ENCODE data around the gene MAP3K4.
"Not testable (repeated sequence)": the region's sequence is repeated elsewhere in the genome, so short reads cannot be mapped to it uniquely, and the experiment has no call there.

MAP3K4 gene

DNA sequence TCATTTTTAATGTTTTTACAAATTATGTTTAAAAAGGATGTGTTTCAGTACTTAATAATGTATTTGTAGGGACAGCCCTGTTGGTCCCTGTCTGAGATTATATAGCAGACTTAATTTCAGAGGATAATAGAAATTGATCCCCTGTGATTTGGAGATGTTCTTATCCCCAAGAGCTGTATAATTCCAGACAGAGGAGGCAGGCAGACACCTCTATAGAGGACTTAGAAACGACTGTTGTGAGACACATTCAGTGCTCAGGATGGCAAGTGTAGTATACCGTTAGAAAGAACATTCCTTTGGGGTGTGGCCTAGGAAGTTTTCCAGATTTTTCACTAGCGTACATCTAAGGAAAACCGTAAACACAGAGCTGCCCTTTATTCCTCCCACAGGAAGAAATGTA is 117.8 kb downstream of the MAP3K4 start:
- Histone ChIP-seq H3K9ac (ENCODE audit: low read length) (no peak overlapping the region), H3K9me3 (ENCODE audit: control insufficient read depth, insufficient read depth, low read depth, low read length) (no peaks in the 10 kb centered on the region), H3K27me3 (ENCODE audit: control insufficient read depth, insufficient read depth, low read length) (no peaks in the 10 kb centered on the region), H3K4me3 (ENCODE audit: low read depth, low read length) (no peak overlapping the region), H3K4me1 (ENCODE audit: control insufficient read depth, insufficient read depth, low read length) (no peaks in the 10 kb centered on the region), H3K27ac (ENCODE audit: low read depth, low read length) (no peak overlapping the region), H3K36me3 (ENCODE audit: control insufficient read depth, insufficient read depth, low read length) (peaks cover 96% of the 10 kb centered on the region)

DNA sequence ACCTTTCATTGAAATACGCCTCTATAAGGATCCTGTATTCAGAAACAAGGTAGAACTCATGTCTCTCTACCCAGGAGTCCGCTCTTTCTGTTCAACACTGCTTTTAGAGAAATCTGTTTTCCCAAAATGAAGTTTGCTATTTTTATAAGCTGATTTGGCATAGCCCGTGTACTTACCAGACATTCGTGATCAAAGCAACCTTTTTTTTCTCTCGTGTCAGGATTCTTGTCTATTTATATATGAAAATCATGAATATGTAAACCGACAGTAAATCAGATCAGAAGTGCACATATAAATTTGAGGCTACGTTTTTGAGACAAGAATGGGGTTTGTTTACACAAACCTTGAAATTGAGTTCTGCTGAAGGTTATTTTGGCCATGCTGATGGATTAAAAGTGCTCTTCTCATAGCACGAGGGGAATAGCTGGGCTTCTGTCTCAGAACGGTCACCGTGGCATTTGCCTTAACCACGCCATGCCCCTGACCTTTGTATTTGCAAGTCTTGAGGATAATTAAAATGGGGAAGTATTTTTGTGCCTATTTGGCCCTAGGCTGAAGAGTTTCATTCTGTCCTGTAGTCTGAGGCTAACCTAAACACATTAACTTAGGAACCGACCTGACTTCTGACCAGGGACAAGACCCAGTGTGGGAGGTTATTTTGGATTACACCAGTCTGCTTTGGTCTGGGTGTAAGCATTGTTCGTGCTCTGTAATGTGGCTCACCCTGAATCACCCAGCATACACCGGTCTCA is 118.6 kb downstream of the MAP3K4 start:
- H3K4me3 ChIP-seq (ENCODE audit: low read depth, low read length): no peak overlapping the region

DNA sequence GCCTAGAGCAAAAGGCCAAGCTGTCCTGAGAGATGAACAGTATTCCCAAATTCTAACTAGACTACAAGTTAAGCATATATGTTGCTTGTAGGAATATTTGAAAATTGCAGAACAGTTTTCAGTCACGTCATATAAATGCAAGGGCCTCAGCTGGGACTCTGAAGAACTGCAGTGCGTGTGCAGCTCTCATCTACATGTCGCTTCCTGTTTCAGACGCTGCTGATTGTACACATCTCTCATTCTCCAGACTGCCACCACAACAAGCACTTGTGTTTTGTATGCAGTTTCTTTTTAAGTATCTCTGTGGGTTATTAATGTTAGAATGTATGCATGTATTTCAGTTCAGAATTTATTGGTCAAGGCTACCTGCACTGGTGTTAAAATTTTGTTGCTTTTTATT is 119.7 kb downstream of the MAP3K4 start:
- no peaks in the 10 kb centered on the region for H3K27me3 ChIP-seq (ENCODE audit: control insufficient read depth, insufficient read depth, low read length)
- H3K4me1 ChIP-seq (ENCODE audit: control insufficient read depth, insufficient read depth, low read length): no peaks in the 10 kb centered on the region
- H3K9me3 ChIP-seq (ENCODE audit: control insufficient read depth, insufficient read depth, low read depth, low read length): no peaks in the 10 kb centered on the region
- no peak overlapping the region for H3K4me3 ChIP-seq (ENCODE audit: low read depth, low read length)
- H3K27ac ChIP-seq (ENCODE audit: low read depth, low read length): no peak overlapping the region
- peaks cover 99% of the 10 kb centered on the region for H3K36me3 ChIP-seq (ENCODE audit: control insufficient read depth, insufficient read depth, low read length)
- no peak overlapping the region for H3K9ac ChIP-seq (ENCODE audit: low read length)

More for the DNA sequence above, 118.6 kb downstream of the MAP3K4 start:
- no peaks in the 10 kb centered on the region for H3K9me3 ChIP-seq (ENCODE audit: control insufficient read depth, insufficient read depth, low read depth, low read length)
- no peaks in the 10 kb centered on the region for H3K27me3 ChIP-seq (ENCODE audit: control insufficient read depth, insufficient read depth, low read length)
- no peak overlapping the region for H3K9ac ChIP-seq (ENCODE audit: low read length)
- no peaks in the 10 kb centered on the region for H3K4me1 ChIP-seq (ENCODE audit: control insufficient read depth, insufficient read depth, low read length)
- H3K36me3 ChIP-seq (ENCODE audit: control insufficient read depth, insufficient read depth, low read length): peaks cover 98% of the 10 kb centered on the region
- H3K27ac ChIP-seq (ENCODE audit: low read depth, low read length): no peak overlapping the region

DNA sequence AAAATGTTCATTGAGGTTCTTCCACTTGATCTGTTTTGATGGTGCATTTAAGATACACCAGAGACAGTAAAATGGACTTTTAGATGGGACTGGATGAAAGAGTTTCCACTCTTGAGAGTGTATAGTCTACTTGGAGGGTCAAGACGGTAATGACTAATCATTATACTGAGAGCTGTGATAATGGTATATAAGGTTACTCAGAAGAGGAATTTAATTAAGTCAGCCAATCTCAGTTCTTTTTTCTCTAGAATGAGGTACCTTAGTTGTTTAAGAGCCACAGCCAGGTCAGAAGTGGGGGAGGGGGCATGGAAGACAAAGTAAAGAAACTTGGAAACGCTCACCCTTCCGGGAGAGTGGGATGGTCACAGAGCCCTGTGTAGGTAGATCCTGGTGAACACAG is 123.9 kb downstream of the MAP3K4 start:
- Histone ChIP-seq H3K9ac (ENCODE audit: low read length) (no peak overlapping the region), H3K27ac (ENCODE audit: low read depth, low read length) (no peak overlapping the region), H3K27me3 (ENCODE audit: control insufficient read depth, insufficient read depth, low read length) (no peaks in the 10 kb centered on the region), H3K36me3 (ENCODE audit: control insufficient read depth, insufficient read depth, low read length) (peaks cover 95% of the 10 kb centered on the region), H3K4me1 (ENCODE audit: control insufficient read depth, insufficient read depth, low read length) (no peaks in the 10 kb centered on the region), H3K4me3 (ENCODE audit: low read depth, low read length) (no peak overlapping the region), H3K9me3 (ENCODE audit: control insufficient read depth, insufficient read depth, low read depth, low read length) (no peaks in the 10 kb centered on the region)

DNA sequence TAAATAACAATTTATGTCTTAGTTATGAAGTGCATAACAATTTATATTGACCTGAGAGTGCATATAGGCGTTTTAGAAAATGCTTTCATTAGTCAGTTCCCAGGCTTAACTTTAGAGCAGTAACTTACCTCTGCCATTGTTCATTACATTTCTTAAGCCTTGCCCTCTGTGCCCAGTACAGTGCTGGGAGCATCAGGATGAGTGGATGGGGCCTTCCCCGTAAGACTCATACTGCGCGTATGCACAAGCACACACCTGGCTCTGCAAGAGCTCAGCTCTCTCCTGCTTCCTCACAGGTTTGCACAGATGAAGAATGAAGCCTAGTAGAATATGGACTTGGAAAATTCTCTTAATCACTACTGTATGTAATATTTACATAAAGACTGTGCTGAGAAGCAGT is 125.0 kb downstream of the MAP3K4 start:
- no peak overlapping the region for H3K4me3 ChIP-seq (ENCODE audit: low read depth, low read length)
- no peaks in the 10 kb centered on the region for H3K27me3 ChIP-seq (ENCODE audit: control insufficient read depth, insufficient read depth, low read length)
- no peak overlapping the region for H3K9ac ChIP-seq (ENCODE audit: low read length)
- H3K27ac ChIP-seq (ENCODE audit: low read depth, low read length): no peak overlapping the region
- no peaks in the 10 kb centered on the region; the same call in 1 of the 2 replicates for H3K9me3 ChIP-seq (ENCODE audit: control insufficient read depth, insufficient read depth, low read depth, low read length)
- peaks cover 92% of the 10 kb centered on the region for H3K36me3 ChIP-seq (ENCODE audit: control insufficient read depth, insufficient read depth, low read length)
- H3K4me1 ChIP-seq (ENCODE audit: control insufficient read depth, insufficient read depth, low read length): no peaks in the 10 kb centered on the region

DNA sequence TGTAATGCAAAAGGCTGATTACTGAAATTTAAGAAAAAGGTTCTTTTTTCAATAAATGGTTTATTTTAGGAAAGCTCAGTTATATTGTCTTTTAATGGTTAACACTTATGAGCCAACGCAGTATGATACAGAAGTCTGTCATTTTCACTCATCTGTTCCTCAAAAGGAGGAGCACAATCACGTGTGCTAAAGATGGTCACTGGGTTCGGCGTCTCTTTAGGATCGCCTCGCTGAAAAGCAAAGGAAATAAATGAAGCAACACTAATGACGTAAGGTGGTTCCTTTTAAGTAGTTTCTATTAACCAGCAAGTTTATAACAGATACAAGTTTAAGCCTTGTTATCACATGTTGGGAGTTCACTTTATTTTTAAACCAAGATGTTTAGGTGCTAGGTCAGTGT is 125.7 kb downstream of the MAP3K4 start:
- H3K9me3 ChIP-seq (ENCODE audit: control insufficient read depth, insufficient read depth, low read depth, low read length): no peaks in the 10 kb centered on the region; the same call in 1 of the 2 replicates
- no peak overlapping the region for H3K9ac ChIP-seq (ENCODE audit: low read length)
- H3K4me3 ChIP-seq (ENCODE audit: low read depth, low read length): no peak overlapping the region
- H3K4me1 ChIP-seq (ENCODE audit: control insufficient read depth, insufficient read depth, low read length): no peaks in the 10 kb centered on the region
- H3K27me3 ChIP-seq (ENCODE audit: control insufficient read depth, insufficient read depth, low read length): no peaks in the 10 kb centered on the region
- no peak overlapping the region for H3K27ac ChIP-seq (ENCODE audit: low read depth, low read length)
- peaks cover 84% of the 10 kb centered on the region for H3K36me3 ChIP-seq (ENCODE audit: control insufficient read depth, insufficient read depth, low read length)

DNA sequence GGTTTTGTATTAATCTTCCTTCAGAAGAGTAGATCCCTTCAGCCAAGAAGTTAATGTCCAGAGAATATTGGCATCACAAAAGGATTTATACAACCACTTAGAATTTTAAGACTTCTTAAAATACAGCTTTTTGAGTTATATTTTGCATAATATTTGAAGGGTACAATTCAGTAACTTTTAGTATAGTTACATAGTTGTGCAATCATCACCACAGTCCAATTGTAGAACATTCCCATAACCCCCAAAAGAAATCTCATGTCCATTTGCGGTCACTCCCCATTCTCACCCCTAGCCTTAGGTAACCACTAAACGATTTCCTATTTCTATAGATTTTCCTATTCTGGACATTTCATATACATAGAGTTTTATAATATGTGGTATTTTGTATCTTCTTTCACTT is 126.4 kb downstream of the MAP3K4 start:
- Histone ChIP-seq H3K4me3 (ENCODE audit: low read depth, low read length) (no peak overlapping the region), H3K4me1 (ENCODE audit: control insufficient read depth, insufficient read depth, low read length) (no peaks in the 10 kb centered on the region), H3K36me3 (ENCODE audit: control insufficient read depth, insufficient read depth, low read length) (peaks cover 78% of the 10 kb centered on the region)

DNA sequence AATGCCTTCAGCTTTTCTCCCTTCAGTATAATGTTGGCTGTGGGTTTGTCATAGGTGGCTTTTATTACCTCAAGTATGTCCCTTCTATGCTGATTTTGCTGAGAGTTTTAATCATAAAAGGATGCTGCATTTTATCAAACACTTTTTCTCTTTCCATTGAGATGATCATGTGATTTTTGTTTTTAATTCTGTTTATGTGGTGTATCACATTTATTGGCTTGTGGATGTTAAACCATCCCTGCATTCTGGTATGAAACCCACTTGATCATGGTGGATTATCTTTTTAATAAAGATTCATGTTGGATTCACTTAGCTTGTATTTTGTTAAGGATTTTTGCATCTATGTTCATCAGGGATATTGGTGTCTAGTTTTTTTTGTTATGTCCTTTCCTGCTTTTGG is 131.8 kb downstream of the MAP3K4 start:
- Histone ChIP-seq H3K36me3 (ENCODE audit: control insufficient read depth, insufficient read depth, low read length) (peaks cover 41% of the 10 kb centered on the region), H3K9me3 (ENCODE audit: control insufficient read depth, insufficient read depth, low read depth, low read length) (peaks cover 26% of the 10 kb centered on the region; the same call in 1 of the 2 replicates)
- H3K27me3 ChIP-seq (ENCODE audit: control insufficient read depth, insufficient read depth, low read length); H3K4me1 ChIP-seq (ENCODE audit: control insufficient read depth, insufficient read depth, low read length); H3K4me3 ChIP-seq (ENCODE audit: low read depth, low read length); H3K9ac ChIP-seq (ENCODE audit: low read length); H3K27ac ChIP-seq (ENCODE audit: low read depth, low read length): not testable (repeated sequence)

More for the DNA sequence above, 126.4 kb downstream of the MAP3K4 start:
- no peaks in the 10 kb centered on the region for H3K27me3 ChIP-seq (ENCODE audit: control insufficient read depth, insufficient read depth, low read length)
- H3K9ac ChIP-seq (ENCODE audit: low read length): no peak overlapping the region
- no peaks in the 10 kb centered on the region; the same call in 1 of the 2 replicates for H3K9me3 ChIP-seq (ENCODE audit: control insufficient read depth, insufficient read depth, low read depth, low read length)
- no peak overlapping the region for H3K27ac ChIP-seq (ENCODE audit: low read depth, low read length)

DNA sequence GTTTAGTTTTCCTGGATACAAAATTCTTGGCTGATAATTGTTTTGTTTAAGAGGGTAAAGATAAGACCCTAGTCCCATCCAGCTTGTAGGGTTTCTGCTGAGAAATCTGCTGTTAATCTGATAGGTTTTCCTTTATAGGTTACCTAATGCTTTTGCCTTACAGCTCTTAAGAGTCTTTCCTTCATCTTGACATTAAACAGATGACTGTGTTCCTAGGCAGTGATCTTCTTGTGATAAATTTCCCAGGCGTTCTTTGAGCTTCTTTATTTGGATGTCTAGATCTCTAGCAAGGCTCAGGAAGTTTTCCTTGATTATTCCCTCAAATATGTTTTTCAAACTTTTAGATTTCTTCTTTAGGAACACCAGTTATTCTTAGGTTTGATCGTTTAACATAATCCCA is 134.0 kb downstream of the MAP3K4 start:
- no peak overlapping the region for H3K9ac ChIP-seq (ENCODE audit: low read length)
- H3K4me1 ChIP-seq (ENCODE audit: control insufficient read depth, insufficient read depth, low read length): 0 out of 2 replicates have a peak, but pooled peaks cover 2% of the 10 kb centered on the region
- no peak overlapping the region for H3K4me3 ChIP-seq (ENCODE audit: low read depth, low read length)
- H3K9me3 ChIP-seq (ENCODE audit: control insufficient read depth, insufficient read depth, low read depth, low read length): peaks cover 36% of the 10 kb centered on the region; the same call in 1 of the 2 replicates
- H3K36me3 ChIP-seq (ENCODE audit: control insufficient read depth, insufficient read depth, low read length): peaks cover 39% of the 10 kb centered on the region
- no peak overlapping the region for H3K27ac ChIP-seq (ENCODE audit: low read depth, low read length)
- H3K27me3 ChIP-seq (ENCODE audit: control insufficient read depth, insufficient read depth, low read length): no peaks in the 10 kb centered on the region

DNA sequence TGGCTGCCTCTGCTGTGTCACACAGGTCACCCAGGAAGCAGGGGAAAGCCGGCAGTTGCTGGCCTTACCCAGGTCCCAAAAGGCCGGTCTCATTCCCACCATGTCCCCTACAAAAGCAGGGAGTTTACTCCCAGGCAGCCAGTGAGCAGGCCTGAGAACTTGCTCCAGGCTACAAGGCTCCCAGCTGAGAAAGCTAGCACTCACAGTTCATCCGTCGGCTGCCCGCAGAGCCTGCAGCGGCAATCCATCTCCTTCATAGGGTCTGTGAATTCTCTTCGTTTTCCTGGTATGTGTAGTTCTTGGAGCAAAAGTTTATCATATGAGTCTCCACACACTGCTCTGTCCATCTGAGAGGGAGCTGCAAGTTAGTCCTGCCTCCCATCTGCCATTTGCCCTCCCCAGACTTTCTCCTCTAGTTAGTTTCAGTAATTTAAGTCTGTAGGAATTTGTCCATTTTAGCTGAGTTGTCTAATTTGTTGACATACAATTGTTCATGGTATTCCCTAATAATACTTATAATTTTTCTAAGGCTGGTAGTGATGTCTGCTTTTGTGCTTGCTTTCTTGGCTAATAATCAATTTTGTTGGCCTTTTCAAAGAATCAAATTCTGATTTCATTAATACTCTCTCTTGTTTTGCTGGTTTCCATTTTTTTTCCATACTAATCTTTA is 135.6 kb downstream of the MAP3K4 start:
- Histone ChIP-seq H3K36me3 (ENCODE audit: control insufficient read depth, insufficient read depth, low read length) (peaks cover 39% of the 10 kb centered on the region), H3K9me3 (ENCODE audit: control insufficient read depth, insufficient read depth, low read depth, low read length) (peaks cover 36% of the 10 kb centered on the region; the same call in 1 of the 2 replicates), H3K4me3 (ENCODE audit: low read depth, low read length) (no peak overlapping the region), H3K9ac (ENCODE audit: low read length) (no peak overlapping the region), H3K4me1 (ENCODE audit: control insufficient read depth, insufficient read depth, low read length) (0 out of 2 replicates have a peak, but pooled peaks cover 2% of the 10 kb centered on the region), H3K27me3 (ENCODE audit: control insufficient read depth, insufficient read depth, low read length) (no peaks in the 10 kb centered on the region), H3K27ac (ENCODE audit: low read depth, low read length) (no peak overlapping the region)

DNA sequence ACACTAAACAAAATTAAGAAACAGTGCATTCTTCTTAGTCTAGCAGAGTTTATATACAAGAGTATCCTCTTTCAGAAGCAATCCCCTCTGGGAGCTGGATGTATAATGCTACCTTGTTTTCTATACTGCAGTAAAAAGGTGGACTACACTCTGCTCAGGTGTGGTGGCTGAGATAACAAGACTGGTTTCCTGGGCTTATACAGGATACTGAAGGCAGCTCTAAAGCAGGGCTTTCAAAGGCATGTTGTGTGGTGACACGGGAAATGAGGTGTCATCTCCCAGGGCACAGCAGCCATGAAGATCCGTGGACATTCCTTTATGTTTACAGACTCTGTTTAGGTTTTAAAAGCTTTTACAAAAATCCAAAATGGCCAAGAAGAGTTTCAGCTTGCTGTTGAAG is 136.7 kb downstream of the MAP3K4 start:
- H3K27ac ChIP-seq (ENCODE audit: low read depth, low read length): no peak overlapping the region
- H3K4me3 ChIP-seq (ENCODE audit: low read depth, low read length): no peak overlapping the region

More for the DNA sequence above, 136.7 kb downstream of the MAP3K4 start:
- Histone ChIP-seq H3K9ac (ENCODE audit: low read length) (no peak overlapping the region), H3K36me3 (ENCODE audit: control insufficient read depth, insufficient read depth, low read length) (peaks cover 44% of the 10 kb centered on the region), H3K27me3 (ENCODE audit: control insufficient read depth, insufficient read depth, low read length) (no peaks in the 10 kb centered on the region), H3K4me1 (ENCODE audit: control insufficient read depth, insufficient read depth, low read length) (0 out of 2 replicates have a peak, but pooled peaks cover 2% of the 10 kb centered on the region), H3K9me3 (ENCODE audit: control insufficient read depth, insufficient read depth, low read depth, low read length) (peaks cover 33% of the 10 kb centered on the region; the same call in 1 of the 2 replicates)
